IMR-90 (cell line): ENCODE results near the gene KCNMA1. TPM values are rescaled to one million over a fixed set of nuclear protein-coding genes. Genes with fewer than 3 reads are reported as not detected.
A peak's percentile ranks its signal among the peaks of the same experiment; 100 is the strongest.

ENCODE experiments used
- ATAC-seq: fragments of 200-7000 bp; cut with Tn5 transposase; 2 replicates; pipeline ENCODE4 v1.9.1; 2020; ENCODE audit warnings: low read depth, mild to moderate bottlenecking, moderate library complexity
- BruUV-seq: library from RNA; stranded (reverse); fragments of 400-500 nt; replicated peaks from 2 replicates; lab custom pipeline; 2021; lab: Mats Ljungman, UMichigan
- CTCF ChIA-PET: fragments of 300-600 bp; formaldehyde crosslinking; extraction: SDS; loops from one replicate; lab custom pipeline; 2021; ENCODE audit warnings: antibody characterized with exemption; lab: Yijun Ruan, JAX
- POLR2A ChIA-PET: fragments of 300-600 bp; sonication (Branson Sonifier 250); formaldehyde crosslinking; loops from one replicate; lab custom pipeline; 2022; ENCODE audit warnings: antibody characterized with exemption; ENCODE audit not compliant: unreplicated experiment; lab: Charles Lee
- DNase-seq: peaks from one replicate; pipeline ENCODE4 v3.0.0; 2013
- H2AFZ ChIP-seq: replicated peaks from 2 replicates; pipeline ENCODE3; 2013; ENCODE audit warnings: low read length, mild to moderate bottlenecking; ENCODE audit not compliant: poor library complexity
- H2AK5ac ChIP-seq: 2 replicates; pipeline ENCODE4 v1.6.1; 2013; ENCODE audit warnings: low read depth, low read length, inconsistent platforms
- H2AK9ac ChIP-seq: replicated peaks from 2 replicates; pipeline ENCODE3; 2013; ENCODE audit warnings: mild to moderate bottlenecking, low read depth, low read length, moderate library complexity; ENCODE audit not compliant: poor library complexity
- H2BK120ac ChIP-seq: 2 replicates; pipeline ENCODE4 v1.6.1; 2013; ENCODE audit warnings: low read depth, low read length, inconsistent platforms
- H2BK15ac ChIP-seq: 3 replicates; pipeline ENCODE4 v1.6.1; 2013; ENCODE audit warnings: low read depth, low read length, inconsistent platforms
- H2BK20ac ChIP-seq: 2 replicates; pipeline ENCODE4 v1.6.1; 2013; ENCODE audit warnings: low read depth, mild to moderate bottlenecking, inconsistent platforms, low read length, moderate library complexity
- H2BK5ac ChIP-seq: 2 replicates; pipeline ENCODE4 v1.6.1; 2013; ENCODE audit warnings: mild to moderate bottlenecking, low read depth, low read length, inconsistent platforms; ENCODE audit not compliant: poor library complexity, severe bottlenecking
- H3K14ac ChIP-seq: replicated peaks from 2 replicates; pipeline ENCODE4 v1.6.1; 2013; ENCODE audit warnings: low read depth, low read length, inconsistent platforms
- H3K18ac ChIP-seq: 2 replicates; pipeline ENCODE4 v1.6.1; 2013; ENCODE audit warnings: low read depth, low read length, control low read depth
- H3K23ac ChIP-seq: 2 replicates; pipeline ENCODE4 v1.6.1; 2013; ENCODE audit warnings: low read depth, low read length, inconsistent platforms
- H3K27ac ChIP-seq: 2 replicates; pipeline ENCODE4 v1.5.1; 2013; ENCODE audit warnings: mild to moderate bottlenecking, control low read depth, low read length; ENCODE audit not compliant: insufficient read depth
- H3K27me3 ChIP-seq: 2 replicates; pipeline ENCODE4 v1.6.1; 2013; ENCODE audit warnings: low read length; ENCODE audit not compliant: control insufficient read depth, insufficient read depth
- H3K36me3 ChIP-seq: 2 replicates; pipeline ENCODE4 v1.6.1; 2013; ENCODE audit warnings: low read length, mixed read lengths; ENCODE audit not compliant: control insufficient read depth, insufficient read depth
- H3K4ac ChIP-seq: 2 replicates; pipeline ENCODE4 v1.6.1; 2013; ENCODE audit warnings: low read depth, low read length, inconsistent platforms
- H3K4me1 ChIP-seq: 2 replicates; pipeline ENCODE4 v1.6.1; 2013; ENCODE audit warnings: low read length, mixed read lengths; ENCODE audit not compliant: control insufficient read depth, insufficient read depth
- H3K4me2 ChIP-seq: 2 replicates; pipeline ENCODE4 v1.6.1; 2013; ENCODE audit warnings: low read depth, mild to moderate bottlenecking, control low read depth, low read length, moderate library complexity
- H3K4me3 ChIP-seq: 2 replicates; pipeline ENCODE4 v1.5.1; 2013; ENCODE audit warnings: low read depth, mild to moderate bottlenecking, control low read depth, low read length, moderate library complexity; ENCODE audit not compliant: insufficient read depth
- H3K56ac ChIP-seq: 2 replicates; pipeline ENCODE4 v1.6.1; 2013; ENCODE audit warnings: low read length, inconsistent platforms; ENCODE audit not compliant: insufficient read depth; ENCODE audit errors: extremely low read depth
- H3K79me1 ChIP-seq, 2 experiments: 2 replicates each; pipeline ENCODE4 v1.6.1; 2013; ENCODE audit warnings: low read length in 2 of 2, inconsistent platforms in 1 of 2, low read depth in 1 of 2
- H3K9ac ChIP-seq: 2 replicates; pipeline ENCODE4 v1.6.1; 2013; ENCODE audit warnings: low read depth, low read length, control low read depth
- H3K9me1 ChIP-seq: 2 replicates; pipeline ENCODE4 v1.6.1; 2013; ENCODE audit warnings: low read length, inconsistent platforms; ENCODE audit not compliant: insufficient read depth
- H3K9me3 ChIP-seq: 2 replicates; pipeline ENCODE4 v1.6.1; 2013; ENCODE audit warnings: low read length; ENCODE audit not compliant: control insufficient read depth, insufficient read depth
- H4K20me1 ChIP-seq: 2 replicates; pipeline ENCODE4 v1.6.1; 2013; ENCODE audit warnings: low read length, inconsistent platforms; ENCODE audit not compliant: insufficient read depth
- H4K5ac ChIP-seq: 2 replicates; pipeline ENCODE4 v1.6.1; 2013; ENCODE audit warnings: mild to moderate bottlenecking, low read depth, low read length, control low read depth
- H4K8ac ChIP-seq, 2 experiments: 2 replicates each; pipeline ENCODE4 v1.6.1; 2013; ENCODE audit warnings: low read depth in 2 of 2, low read length in 2 of 2, control low read depth in 1 of 2, inconsistent platforms in 1 of 2
- H4K91ac ChIP-seq: 2 replicates; pipeline ENCODE4 v1.6.1; 2013; ENCODE audit warnings: low read depth, low read length, inconsistent platforms; ENCODE audit not compliant: insufficient read depth
- MAZ ChIP-seq: IDR thresholded peaks from 2 replicates; pipeline ENCODE4 v1.6.1; 2012; ENCODE audit warnings: low read depth, mild to moderate bottlenecking, low read length, improper control_type of control experiment, moderate library complexity, borderline replicate concordance
- WGBS, 2 experiments: methylation state at CpG; one replicate each; pipeline versions ENCODE4 v1.1.5 to v1.1.7; 2013; ENCODE audit warnings: missing lambda C conversion rate in 2 of 2; ENCODE audit not compliant: insufficient read length in 1 of 2; ENCODE audit errors: extremely low coverage in 2 of 2; 5-methylcytosine and 5-hydroxymethylcytosine counted together
- dilution Hi-C: fragments of 300-500 bp; cut with HindIII; formaldehyde crosslinking; loops from one replicate; pipeline ENCODE4 v1.14.3; 2018; ENCODE audit warnings: low sequenced_read_pairs; ENCODE audit not compliant: unreplicated experiment
- in situ Hi-C: fragments of 300-500 bp; cut with MboI; formaldehyde crosslinking; loops from 3 replicates; pipeline ENCODE4 v1.14.3; 2019; ENCODE audit warnings: low sequenced_read_pairs, inconsistent platforms, mixed read lengths
- intact Hi-C: fragments of 100-400 bp; cut with micrococcal nuclease; formaldehyde crosslinking; loops from 2 replicates; pipeline ENCODE4 v1.10.0; 2022
- polyA plus RNA-seq, 3 experiments: library from polyadenylated mRNA; depleted of rRNA; stranded (reverse); fragments of >200 nt; gene quantifications; 2 replicates each; pipeline ENCODE4 v1.2.3, GENCODE V29; 2012; ENCODE audit warnings: low replicate concordance in 1 of 3
- total RNA-seq: library from RNA; depleted of rRNA; stranded (reverse); fragments of >200 nt; gene quantifications from 2 replicates; pipeline ENCODE4 v1.2.3, GENCODE V29; 2012

KCNMA1 gene
- total and polyA plus RNA-seq, 2 of the 4 experiments (the other 2 are of a cell fraction), result 25.6 to 29.6 TPM

- H3K4me3 ChIP-seq, result no peak overlapping the region
- H3K14ac ChIP-seq, result peak overlapping the region; percentile 84
- H3K9ac ChIP-seq, result no peak overlapping the region
- 0 out of 2 replicates have a peak overlapping the region, but pooled peaks have one; percentile 55 for H3K23ac ChIP-seq
- H2BK15ac ChIP-seq, result peak overlapping the region; percentile 32; the same call in 2 of the 3 replicates
- H3K27me3 ChIP-seq, result no peaks in the 10 kb centered on the region
- peak overlapping the region; percentile 90 for H2BK120ac ChIP-seq
- ChIA-PET CTCF (no interaction called here), POLR2A (no interaction called here)
- in situ Hi-C loops (no loop called here), intact Hi-C loops (no loop called here), dilution Hi-C loops (no loop called here)
- peak overlapping the region; percentile 32 for H2BK5ac ChIP-seq
- no peak overlapping the region; the same call in 1 of the 2 replicates for H3K27ac ChIP-seq
- peak overlapping the region; percentile 90 for H2AK5ac ChIP-seq
- H3K9me1 ChIP-seq, result peaks cover 22% of the 10 kb centered on the region
- peak overlapping the region; percentile 70 for H4K91ac ChIP-seq
- no peak for TF ChIP-seq MAZ
- H2AFZ ChIP-seq, result no peak overlapping the region
- no peaks in the 10 kb centered on the region for H4K20me1 ChIP-seq
- H3K4me1 ChIP-seq, result peaks cover 14% of the 10 kb centered on the region
- H4K8ac ChIP-seq, result peak overlapping the region; percentile 11 to 48; a peak in 3 of 4 replicates
- peak overlapping the region; percentile 87 for H3K4ac ChIP-seq
- 0 out of 2 replicates have a peak overlapping the region, but pooled peaks have one; percentile 49 for H3K56ac ChIP-seq
- ATAC-seq (no peak), DNase-seq (no peak)
- H3K79me1 ChIP-seq, result peaks cover 0 to 19% of the 10 kb centered on the region in 2 experiments; a peak in 3 of 4 replicates
- H3K36me3 ChIP-seq, result no peaks in the 10 kb centered on the region
- WGBS, 2 experiments, result 100% methylated on average over 2 of the region's 5 CpGs; no CpG with 5 or more reads in 1 of the 2 experiments
- H2BK20ac ChIP-seq, result peak overlapping the region; percentile 95
- no peaks in the 10 kb centered on the region for H3K9me3 ChIP-seq
- no peak overlapping the region for H3K4me2 ChIP-seq
- BruUV-seq, result no TSS peak
- peak overlapping the region; percentile 5 for H3K18ac ChIP-seq
- no peak overlapping the region for H2AK9ac ChIP-seq
- H4K5ac ChIP-seq, result no peak overlapping the region
These were observed 279.0 kb downstream of the KCNMA1 start for GRCh38 chr10:77358656-77359055.
